ENCODE measurements around the gene BTBD6.

BTBD6 gene

DNA sequence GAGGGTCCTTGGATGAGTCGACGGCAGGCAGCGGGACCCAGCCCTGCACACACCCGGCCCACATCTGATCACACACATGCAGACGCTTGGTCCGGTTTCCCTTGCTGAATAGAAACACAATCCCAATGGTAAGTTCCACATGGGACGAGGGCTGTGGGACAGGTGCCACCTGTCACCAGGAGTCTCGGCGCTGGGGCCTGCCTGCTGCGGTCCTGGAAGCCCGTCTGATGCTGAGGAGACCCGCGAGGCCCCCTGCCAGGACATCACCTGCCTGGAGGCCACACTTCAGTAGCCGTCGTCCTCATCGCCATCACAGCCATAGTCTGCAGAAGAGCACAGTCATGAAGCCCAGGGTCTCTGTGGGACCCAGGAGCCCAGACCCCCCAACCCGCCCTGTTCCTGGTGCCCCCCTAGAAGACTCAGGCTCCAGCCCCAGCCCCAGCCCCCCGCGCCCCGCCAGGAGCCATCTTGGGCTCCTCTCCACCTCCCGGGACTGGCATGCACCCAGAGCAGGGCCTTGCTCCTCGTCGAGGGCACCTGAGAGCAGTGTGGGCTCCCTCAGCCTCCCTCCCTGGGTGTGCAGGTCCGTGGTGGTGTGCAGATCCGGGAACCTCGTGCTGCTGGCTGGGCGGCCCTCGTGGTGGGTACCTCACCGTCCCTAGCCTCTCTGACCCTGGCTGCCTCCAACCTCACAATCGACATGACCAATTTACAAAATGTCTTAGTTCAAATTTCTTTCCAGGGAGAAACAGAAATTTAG lies 37.9 kb upstream of the BTBD6 start:
- H3K27ac ChIP-seq (ENCODE audit: low read depth in 2 of 2, low read length in 2 of 2), result no peak overlapping the region
- H3K4me3 ChIP-seq (ENCODE audit: low read length in 2 of 2), result no peak overlapping the region
- peaks cover 0 to 2% of the 10 kb centered on the region in 2 donors for H3K4me1 ChIP-seq (ENCODE audit: control insufficient read depth in 2 of 2, insufficient read depth in 2 of 2, low read length in 2 of 2)
- H3K9me3 ChIP-seq (ENCODE audit: control insufficient read depth in 2 of 2, low read length in 2 of 2), result no peaks in the 10 kb centered on the region
- peaks cover 14 to 19% of the 10 kb centered on the region in 2 donors for H3K36me3 ChIP-seq (ENCODE audit: control insufficient read depth in 2 of 2, insufficient read depth in 2 of 2, low read length in 2 of 2)
- H3K27me3 ChIP-seq (ENCODE audit: control insufficient read depth in 2 of 2, insufficient read depth in 2 of 2, low read length in 2 of 2), result no peaks in the 10 kb centered on the region
- no peak overlapping the region for H3K9ac ChIP-seq (ENCODE audit: low read depth in 1 of 2, low read length in 2 of 2)

DNA sequence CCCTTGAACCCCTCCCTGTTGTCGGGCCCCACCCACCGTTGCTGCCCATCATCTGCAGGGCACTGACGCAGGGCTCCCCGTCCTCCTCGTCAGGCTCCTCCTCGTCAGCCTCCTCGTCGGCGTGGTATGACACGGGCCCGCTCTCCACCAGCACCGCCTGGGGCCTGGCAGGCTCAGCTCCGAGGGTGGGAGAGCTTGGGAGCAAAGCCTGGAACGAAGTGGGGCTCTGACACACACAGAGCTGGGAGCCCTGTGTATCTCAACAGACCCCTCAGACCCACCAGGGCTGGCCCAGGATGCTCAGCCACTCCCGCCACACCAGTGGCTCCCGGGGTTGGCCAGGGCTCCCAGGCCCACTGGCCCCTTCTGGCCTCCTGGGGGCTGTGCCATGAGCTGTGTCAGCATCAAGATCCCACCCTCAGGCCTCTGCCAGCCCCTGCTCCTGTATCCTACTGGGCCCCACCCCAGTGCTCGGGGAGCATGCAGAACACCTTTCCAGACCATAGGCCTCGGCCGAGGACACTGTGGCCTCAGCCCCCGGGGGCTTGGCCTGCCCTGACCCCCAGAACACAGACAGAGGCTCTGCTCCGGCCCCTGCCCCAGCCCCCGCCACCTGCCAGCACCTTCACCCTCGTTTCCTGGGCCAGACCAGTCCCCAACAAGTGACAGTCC lies 37.1 kb upstream of the BTBD6 start:
- H3K4me1 ChIP-seq (ENCODE audit: control insufficient read depth in 2 of 2, insufficient read depth in 2 of 2, low read length in 2 of 2), result no peaks in the 10 kb centered on the region
- H3K4me3 ChIP-seq (ENCODE audit: low read length in 2 of 2), result no peak overlapping the region
- H3K27me3 ChIP-seq (ENCODE audit: control insufficient read depth in 2 of 2, insufficient read depth in 2 of 2, low read length in 2 of 2), result no peaks in the 10 kb centered on the region
- no peak overlapping the region for H3K9ac ChIP-seq (ENCODE audit: low read depth in 1 of 2, low read length in 2 of 2)
- peaks cover 14 to 19% of the 10 kb centered on the region in 2 donors for H3K36me3 ChIP-seq (ENCODE audit: control insufficient read depth in 2 of 2, insufficient read depth in 2 of 2, low read length in 2 of 2)
- H3K9me3 ChIP-seq (ENCODE audit: control insufficient read depth in 2 of 2, low read length in 2 of 2), result no peaks in the 10 kb centered on the region
- no peak overlapping the region for H3K27ac ChIP-seq (ENCODE audit: low read depth in 2 of 2, low read length in 2 of 2)

DNA sequence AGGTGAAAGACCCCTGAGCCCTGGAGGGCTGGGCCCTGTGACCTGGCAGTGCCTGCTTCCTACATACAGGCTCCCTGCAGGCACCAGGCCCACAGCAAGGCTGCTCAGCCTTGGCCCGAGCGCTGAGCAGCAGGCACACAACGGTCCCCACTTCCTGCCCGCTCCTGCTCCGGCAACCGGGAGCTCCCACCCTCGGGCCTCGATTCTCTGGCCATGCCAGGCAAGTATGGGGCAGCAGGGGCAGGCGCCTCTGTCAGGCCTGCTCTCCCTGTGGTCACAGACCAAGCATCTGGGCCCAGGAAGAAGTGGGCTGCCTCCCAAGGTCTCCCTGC lies 36.6 kb upstream of the BTBD6 start:
- H3K36me3 ChIP-seq (ENCODE audit: control insufficient read depth in 2 of 2, insufficient read depth in 2 of 2, low read length in 2 of 2), result peaks cover 15 to 21% of the 10 kb centered on the region in 2 donors

GRCh38 chr14:105212541-105213300 lies 35.6 kb upstream of the BTBD6 start:
- Histone ChIP-seq H3K36me3 (ENCODE audit: control insufficient read depth in 2 of 2, insufficient read depth in 2 of 2, low read length in 2 of 2) (peaks cover 18 to 25% of the 10 kb centered on the region in 2 donors), H3K27ac (ENCODE audit: low read depth in 2 of 2, low read length in 2 of 2) (no peak overlapping the region), H3K4me1 (ENCODE audit: control insufficient read depth in 2 of 2, insufficient read depth in 2 of 2, low read length in 2 of 2) (no peaks in the 10 kb centered on the region), H3K9me3 (ENCODE audit: control insufficient read depth in 2 of 2, low read length in 2 of 2) (no peaks in the 10 kb centered on the region), H3K27me3 (ENCODE audit: control insufficient read depth in 2 of 2, insufficient read depth in 2 of 2, low read length in 2 of 2) (no peaks in the 10 kb centered on the region), H3K9ac (ENCODE audit: low read depth in 1 of 2, low read length in 2 of 2) (no peak overlapping the region), H3K4me3 (ENCODE audit: low read length in 2 of 2) (no peak overlapping the region)

More for the DNA sequence above, 36.6 kb upstream of the BTBD6 start:
- Histone ChIP-seq H3K27ac (ENCODE audit: low read depth in 2 of 2, low read length in 2 of 2) (no peak overlapping the region), H3K27me3 (ENCODE audit: control insufficient read depth in 2 of 2, insufficient read depth in 2 of 2, low read length in 2 of 2) (no peaks in the 10 kb centered on the region), H3K4me1 (ENCODE audit: control insufficient read depth in 2 of 2, insufficient read depth in 2 of 2, low read length in 2 of 2) (no peaks in the 10 kb centered on the region), H3K9ac (ENCODE audit: low read depth in 1 of 2, low read length in 2 of 2) (no peak overlapping the region), H3K9me3 (ENCODE audit: control insufficient read depth in 2 of 2, low read length in 2 of 2) (no peaks in the 10 kb centered on the region), H3K4me3 (ENCODE audit: low read length in 2 of 2) (no peak overlapping the region)

GRCh38 chr14:105213361-105213760 lies 35.0 kb upstream of the BTBD6 start:
- no peak overlapping the region for H3K4me3 ChIP-seq (ENCODE audit: low read length in 2 of 2)
- H3K36me3 ChIP-seq (ENCODE audit: control insufficient read depth in 2 of 2, insufficient read depth in 2 of 2, low read length in 2 of 2), result peaks cover 21 to 26% of the 10 kb centered on the region in 2 donors
- no peak overlapping the region for H3K9ac ChIP-seq (ENCODE audit: low read depth in 1 of 2, low read length in 2 of 2)
- no peak overlapping the region for H3K27ac ChIP-seq (ENCODE audit: low read depth in 2 of 2, low read length in 2 of 2)
- no peaks in the 10 kb centered on the region for H3K9me3 ChIP-seq (ENCODE audit: control insufficient read depth in 2 of 2, low read length in 2 of 2)
- H3K27me3 ChIP-seq (ENCODE audit: control insufficient read depth in 2 of 2, insufficient read depth in 2 of 2, low read length in 2 of 2), result no peaks in the 10 kb centered on the region
- H3K4me1 ChIP-seq (ENCODE audit: control insufficient read depth in 2 of 2, insufficient read depth in 2 of 2, low read length in 2 of 2), result no peaks in the 10 kb centered on the region

DNA sequence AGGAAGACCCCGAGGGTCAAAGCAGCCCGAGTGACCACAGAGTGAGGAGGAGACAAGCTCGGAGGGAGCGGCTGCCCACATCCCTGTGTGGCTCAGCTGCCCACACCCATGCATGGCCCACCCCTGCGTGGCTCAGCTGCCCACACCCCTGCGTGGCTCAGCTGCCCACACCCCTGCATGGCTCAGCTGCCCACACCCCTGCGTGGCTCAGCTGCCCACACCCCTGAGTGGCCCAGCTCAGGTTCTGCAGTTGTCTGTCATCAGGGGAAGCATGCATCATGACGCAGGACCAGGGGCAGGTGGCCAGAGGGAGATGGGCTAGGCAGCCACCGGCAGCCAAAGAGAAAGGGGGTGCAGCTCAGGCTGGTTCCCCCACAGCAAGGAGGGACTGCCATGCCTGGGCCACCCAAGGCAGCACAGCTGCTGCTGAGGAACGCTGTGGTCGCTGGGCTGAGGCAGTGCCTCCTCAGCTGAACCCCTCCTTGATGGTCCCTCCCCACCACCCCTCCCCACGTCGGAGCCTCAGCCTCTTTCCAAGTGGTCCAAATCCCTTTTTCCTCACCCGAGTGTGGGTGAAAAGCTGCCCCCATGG lies 33.9 kb upstream of the BTBD6 start:
- Histone ChIP-seq H3K27ac (ENCODE audit: low read depth in 2 of 2, low read length in 2 of 2) (no peak overlapping the region), H3K36me3 (ENCODE audit: control insufficient read depth in 2 of 2, insufficient read depth in 2 of 2, low read length in 2 of 2) (peaks cover 30 to 33% of the 10 kb centered on the region in 2 donors), H3K4me1 (ENCODE audit: control insufficient read depth in 2 of 2, insufficient read depth in 2 of 2, low read length in 2 of 2) (no peaks in the 10 kb centered on the region), H3K9ac (ENCODE audit: low read depth in 1 of 2, low read length in 2 of 2) (no peak overlapping the region), H3K9me3 (ENCODE audit: control insufficient read depth in 2 of 2, low read length in 2 of 2) (no peaks in the 10 kb centered on the region), H3K27me3 (ENCODE audit: control insufficient read depth in 2 of 2, insufficient read depth in 2 of 2, low read length in 2 of 2) (no peaks in the 10 kb centered on the region), H3K4me3 (ENCODE audit: low read length in 2 of 2) (no peak overlapping the region)

DNA sequence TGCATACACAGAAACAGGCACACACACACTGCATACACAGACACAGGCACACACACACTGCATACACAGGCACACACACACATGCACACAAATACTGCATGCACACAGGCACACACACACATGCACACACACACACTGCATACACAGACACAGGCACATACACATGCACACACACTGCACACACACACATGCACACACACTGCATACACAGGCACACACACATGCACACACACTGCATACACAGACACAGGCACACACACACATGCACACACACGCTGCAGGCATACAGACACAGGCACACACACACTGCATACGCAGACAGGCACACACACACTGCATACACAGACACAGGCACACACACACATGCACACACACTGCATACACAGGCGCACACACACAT lies 32.7 kb upstream of the BTBD6 start:
- Histone ChIP-seq H3K36me3 (ENCODE audit: control insufficient read depth in 2 of 2, insufficient read depth in 2 of 2, low read length in 2 of 2) (peaks cover 29 to 30% of the 10 kb centered on the region in 2 donors), H3K27ac (ENCODE audit: low read depth in 2 of 2, low read length in 2 of 2) (no peak overlapping the region), H3K9ac (ENCODE audit: low read depth in 1 of 2, low read length in 2 of 2) (no peak overlapping the region), H3K27me3 (ENCODE audit: control insufficient read depth in 2 of 2, insufficient read depth in 2 of 2, low read length in 2 of 2) (no peaks in the 10 kb centered on the region), H3K9me3 (ENCODE audit: control insufficient read depth in 2 of 2, low read length in 2 of 2) (no peaks in the 10 kb centered on the region), H3K4me3 (ENCODE audit: low read length in 2 of 2) (no peak overlapping the region), H3K4me1 (ENCODE audit: control insufficient read depth in 2 of 2, insufficient read depth in 2 of 2, low read length in 2 of 2) (no peaks in the 10 kb centered on the region)

DNA sequence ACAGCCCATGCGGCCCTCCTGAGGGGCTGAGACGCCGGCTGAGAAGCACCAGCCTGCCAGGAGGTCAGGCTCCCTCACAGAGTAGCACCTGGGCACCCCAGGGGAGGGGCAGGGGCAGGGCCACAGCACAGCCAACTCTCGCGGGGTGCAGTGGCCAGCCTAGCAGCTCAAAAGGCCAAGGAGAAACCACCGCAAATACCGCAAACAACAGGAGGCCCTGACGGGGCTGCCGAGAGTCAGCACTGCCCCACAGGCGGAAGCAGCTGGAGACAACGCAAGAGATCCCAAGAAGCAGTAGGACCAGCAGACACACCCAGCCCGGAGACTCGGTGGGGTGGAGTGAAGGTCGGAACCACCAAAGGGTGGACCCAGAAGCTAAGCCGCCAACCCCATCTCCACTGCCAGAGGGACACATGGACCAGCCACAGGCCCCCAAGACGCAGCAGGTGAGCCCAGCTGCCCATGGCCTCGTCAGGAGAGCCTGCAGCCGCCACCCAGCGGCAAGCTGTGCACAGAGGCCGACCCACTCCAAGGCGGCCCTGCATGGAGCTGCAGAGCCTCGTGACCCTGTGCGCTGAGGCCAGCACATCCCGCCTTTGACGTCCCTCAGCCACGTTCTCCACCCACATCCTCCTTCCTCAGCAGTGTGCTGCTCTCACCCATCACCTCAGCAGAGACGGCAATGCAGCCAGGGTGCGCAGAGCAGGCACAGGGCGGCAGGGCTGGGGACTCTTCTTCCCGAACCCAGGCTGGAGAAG lies 31.7 kb upstream of the BTBD6 start:
- no peak overlapping the region for H3K27ac ChIP-seq (ENCODE audit: low read depth in 2 of 2, low read length in 2 of 2)
- no peak overlapping the region for H3K9ac ChIP-seq (ENCODE audit: low read depth in 1 of 2, low read length in 2 of 2)
- no peaks in the 10 kb centered on the region for H3K27me3 ChIP-seq (ENCODE audit: control insufficient read depth in 2 of 2, insufficient read depth in 2 of 2, low read length in 2 of 2)
- no peaks in the 10 kb centered on the region for H3K4me1 ChIP-seq (ENCODE audit: control insufficient read depth in 2 of 2, insufficient read depth in 2 of 2, low read length in 2 of 2)
- no peaks in the 10 kb centered on the region for H3K9me3 ChIP-seq (ENCODE audit: control insufficient read depth in 2 of 2, low read length in 2 of 2)
- peaks cover 31 to 39% of the 10 kb centered on the region in 2 donors for H3K36me3 ChIP-seq (ENCODE audit: control insufficient read depth in 2 of 2, insufficient read depth in 2 of 2, low read length in 2 of 2)
- no peak overlapping the region for H3K4me3 ChIP-seq (ENCODE audit: low read length in 2 of 2)

DNA sequence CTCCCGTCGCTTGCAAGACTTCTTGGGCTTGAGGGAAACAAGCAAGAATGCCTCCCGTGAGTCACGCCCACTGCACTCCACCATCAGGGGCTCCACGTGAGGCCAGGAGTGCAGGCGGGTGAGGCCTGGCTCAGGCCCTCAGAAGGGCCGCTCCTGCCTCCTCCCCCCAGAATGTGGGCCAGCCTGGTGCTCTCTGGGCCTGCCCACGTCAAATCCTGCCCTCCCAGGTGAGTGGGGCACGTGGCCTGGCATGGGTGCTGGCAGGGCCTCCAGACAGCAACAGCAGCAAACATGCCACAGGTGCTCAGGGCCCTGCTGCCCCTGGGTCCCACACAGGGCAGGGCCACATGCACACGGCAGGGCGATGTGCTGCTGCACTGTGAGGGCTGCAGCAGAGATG lies 30.6 kb upstream of the BTBD6 start:
- H3K27me3 ChIP-seq (ENCODE audit: control insufficient read depth in 2 of 2, insufficient read depth in 2 of 2, low read length in 2 of 2), result no peaks in the 10 kb centered on the region
- H3K36me3 ChIP-seq (ENCODE audit: control insufficient read depth in 2 of 2, insufficient read depth in 2 of 2, low read length in 2 of 2), result peaks cover 27 to 40% of the 10 kb centered on the region in 2 donors
- no peak overlapping the region for H3K9ac ChIP-seq (ENCODE audit: low read depth in 1 of 2, low read length in 2 of 2)
- no peaks in the 10 kb centered on the region for H3K9me3 ChIP-seq (ENCODE audit: control insufficient read depth in 2 of 2, low read length in 2 of 2)
- H3K27ac ChIP-seq (ENCODE audit: low read depth in 2 of 2, low read length in 2 of 2), result no peak overlapping the region
- no peak overlapping the region for H3K4me3 ChIP-seq (ENCODE audit: low read length in 2 of 2)
- H3K4me1 ChIP-seq (ENCODE audit: control insufficient read depth in 2 of 2, insufficient read depth in 2 of 2, low read length in 2 of 2), result no peaks in the 10 kb centered on the region

Data from mucosa of rectum (tissue), 2 donors.